Omental fat pad (tissue), 4 donors: ENCODE results near the gene ZNF462. TPM values are rescaled to one million over a fixed set of nuclear protein-coding genes. Genes with fewer than 3 reads are reported as not detected.

Experiments used
- ATAC-seq: fragments of 150-250 bp; one replicate; pipeline ENCODE4 v1.9.1; 2016; ENCODE audit warnings: mild to moderate bottlenecking, moderate library complexity; ENCODE audit not compliant: low FRiP score
- DNase-seq: peaks from one replicate; pipeline ENCODE4 v3.0.0-alpha.2; 2019; ENCODE audit warnings: low spot score
- CTCF ChIP-seq, 3 donors: fragments of 450-650 bp; IDR thresholded peaks; one replicate each; pipeline ENCODE4 v1.5.1; 2016 to 2017; ENCODE audit warnings: antibody characterized with exemption in 3 of 3, mild to moderate bottlenecking in 3 of 3, moderate library complexity in 2 of 3
- total RNA-seq, 4 donors: library from RNA; depleted of rRNA; stranded (reverse); fragments of >200 nt; gene quantifications; one replicate each; pipeline ENCODE4 v1.1.0, GENCODE V29; 2016

The ZNF462 gene
- total RNA-seq, 4 donors from 2014 or later: 16.2 to 18.5 (median 16.7) TPM

GRCh38 chr9:106964822-106965525 is 102.0 kb downstream of the ZNF462 start:
- DNase-seq (no peak), ATAC-seq (no peak)
- TF ChIP-seq CTCF (IDR thresholded peaks at IDR 0.05): no peak

DNA sequence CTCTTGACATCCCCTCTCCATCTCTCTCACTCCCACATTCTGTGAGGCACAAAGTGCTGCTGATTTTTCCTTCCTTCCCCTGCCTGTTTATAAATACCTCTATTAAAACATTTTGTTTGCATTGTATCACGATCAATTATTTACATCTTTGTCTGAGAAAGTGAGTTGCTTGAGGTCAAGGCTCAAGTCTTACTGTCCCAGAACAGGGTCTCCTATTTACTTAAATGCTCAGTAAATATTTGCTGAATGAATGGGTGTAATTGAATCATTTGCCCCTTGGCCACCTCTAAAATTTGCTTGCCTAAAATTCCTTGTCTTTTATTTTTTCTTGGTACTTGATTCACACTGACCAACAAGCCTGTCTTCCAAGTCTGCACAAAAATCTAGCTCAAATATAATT is 103.5 kb downstream of the ZNF462 start:
- ATAC-seq (no peak), DNase-seq (no peak)
- TF ChIP-seq CTCF (IDR thresholded peaks at IDR 0.05): no peak

DNA sequence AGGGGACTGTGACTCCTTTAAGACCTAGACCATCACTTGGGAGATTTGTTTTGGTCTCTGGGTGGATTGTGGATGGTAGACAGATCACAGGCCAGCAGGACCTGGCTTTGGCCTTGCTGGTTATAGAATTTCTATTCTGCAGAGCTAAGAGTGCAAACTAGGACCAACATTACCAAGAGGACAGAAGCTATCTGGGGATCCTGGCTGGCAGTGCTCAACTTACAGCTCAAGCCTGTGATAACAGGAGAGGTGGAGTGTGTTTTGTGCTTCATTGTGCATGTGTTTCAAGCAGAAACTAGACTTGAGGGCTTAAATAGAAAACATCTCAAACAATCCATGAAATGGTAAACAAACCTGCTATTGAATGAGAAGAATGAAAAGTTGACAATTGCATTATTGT is 106.7 kb downstream of the ZNF462 start:
- no peak for TF ChIP-seq CTCF (IDR thresholded peaks at IDR 0.05)
- ATAC-seq (no peak), DNase-seq (no peak)

DNA sequence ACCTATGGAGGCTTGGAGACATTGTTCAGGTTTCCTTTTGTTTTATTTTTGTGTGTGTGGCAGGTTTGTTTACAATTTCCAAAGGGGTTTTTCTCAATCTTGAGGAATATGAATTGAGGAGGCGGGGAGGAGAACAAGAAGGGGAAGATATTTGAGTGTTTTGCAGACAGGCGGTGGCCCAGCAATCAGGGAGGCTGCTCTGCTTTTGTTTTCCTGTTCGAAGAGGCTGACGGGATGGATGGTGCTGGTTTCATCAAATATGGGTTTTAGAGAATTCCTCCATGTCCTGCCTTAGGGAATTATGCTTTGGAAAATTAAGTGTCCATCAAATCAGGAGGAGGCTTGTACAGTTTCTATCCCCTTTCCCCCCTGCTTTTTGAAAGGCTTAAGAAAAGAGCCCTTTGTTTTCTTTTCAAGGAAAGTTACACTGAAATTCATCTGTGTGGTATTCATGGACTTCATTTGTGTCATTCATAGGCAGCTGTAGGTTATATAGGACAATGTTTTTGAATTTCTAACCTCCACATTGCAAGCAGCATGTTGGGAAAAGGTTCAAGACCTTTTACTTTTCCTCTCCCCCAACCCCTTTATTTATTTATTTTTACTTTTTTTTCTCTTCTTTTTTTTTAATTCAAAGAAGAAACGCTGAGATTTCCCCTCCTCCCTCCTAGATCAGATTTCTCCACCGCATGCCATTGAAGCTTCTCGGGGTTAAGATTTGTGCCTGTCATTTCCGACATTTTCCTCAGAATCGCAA is 107.4 kb downstream of the ZNF462 start:
- TF ChIP-seq CTCF (IDR thresholded peaks at IDR 0.05): no peak
- ATAC-seq: no peak

GRCh38 chr9:106970976-106971457 is 108.1 kb downstream of the ZNF462 start:
- no peak for TF ChIP-seq CTCF (IDR thresholded peaks at IDR 0.05)
- no peak for ATAC-seq
- no peak for DNase-seq

More for the DNA sequence above, 107.4 kb downstream of the ZNF462 start:
- no peak for DNase-seq

DNA sequence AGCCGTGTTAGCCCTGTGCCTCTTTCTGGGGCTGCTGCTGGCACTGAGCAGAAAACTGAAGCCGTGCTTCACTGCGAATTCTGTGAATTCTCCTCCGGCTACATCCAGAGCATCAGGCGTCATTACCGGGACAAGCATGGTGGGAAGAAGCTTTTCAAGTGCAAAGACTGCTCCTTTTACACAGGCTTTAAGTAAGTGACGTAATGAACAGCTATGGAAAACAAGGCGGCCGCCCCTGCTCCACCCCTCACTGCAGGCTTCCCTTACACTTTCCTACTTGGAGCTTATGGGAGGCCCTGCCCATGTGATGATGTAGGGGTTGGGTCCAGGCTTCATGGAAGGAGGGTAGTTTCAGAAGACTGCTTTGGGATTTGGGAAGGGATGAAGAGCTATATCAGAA is 109.1 kb downstream of the ZNF462 start:
- no peak for DNase-seq
- ATAC-seq: no peak
- no peak for TF ChIP-seq CTCF (IDR thresholded peaks at IDR 0.05)
